ENCODE data around the gene SELENOP. TPM values are rescaled to one million over a fixed set of nuclear protein-coding genes. Genes with fewer than 3 reads are reported as not detected.

SELENOP gene
- total and polyA plus RNA-seq, 2 of the 8 experiments (the other 6 are each of a cell fraction or from before 2014, with no cell fraction given): 5.5 to 19.4 TPM

GRCh38 chr5:42808888-42809611 is 2.6 kb downstream of the SELENOP start:
- whole genome bisulfite sequencing, 2 experiments (ENCODE audit: extremely low coverage in 1 of 2, insufficient coverage in 1 of 2, insufficient read length in 1 of 2, insufficient replicate concordance in 2 of 2, low coverage in 1 of 2, low lambda C conversion rate in 2 of 2, missing lambda C conversion rate in 1 of 2): 84% methylated on average over 2 of the region's 4 CpGs; no CpG with 5 or more reads in 1 of the 2 experiments
- no peak overlapping the region for H3K4me3 ChIP-seq (ENCODE audit: extremely low read depth in 1 of 4, insufficient read depth in 2 of 4, low read depth in 3 of 4, low read length in 4 of 4)
- no peak overlapping the region for H2BK5ac ChIP-seq (ENCODE audit: low read depth, low read length)
- CTCF ChIA-PET (ENCODE audit: partially characterized antibody): interaction anchor here (1.2 to 2.2 kb wide), 3 partner anchors 17 to 210 kb away, joined by 3 to 8 read pairs (median 3); no protein-coding TSS in a partner anchor
- H2BK120ac ChIP-seq (replicated peaks; ENCODE audit: low read depth, low read length): no peak overlapping the region
- no peaks in the 10 kb centered on the region for H3K9me3 ChIP-seq (ENCODE audit: insufficient read depth in 2 of 2, low read depth in 1 of 2, low read length in 1 of 2)
- no peak overlapping the region for H3K27ac ChIP-seq (ENCODE audit: low read depth, low read length)
- no peaks in the 10 kb centered on the region for H3K23me2 ChIP-seq (ENCODE audit: low read depth, low read length)
- no peak overlapping the region for H4K5ac ChIP-seq (ENCODE audit: insufficient read length, low read depth, low read length)
- H2BK12ac ChIP-seq (ENCODE audit: low read depth, low read length): no peak overlapping the region
- peaks cover 0 to 23% (median 1%) of the 10 kb centered on the region in 4 experiments; a peak in 2 of 8 replicates for H3K36me3 ChIP-seq (ENCODE audit: control insufficient read depth in 2 of 4, insufficient read depth in 4 of 4, low read length in 3 of 4)
- no peak overlapping the region for H3K23ac ChIP-seq (ENCODE audit: insufficient read length)
- H3K14ac ChIP-seq (ENCODE audit: insufficient read length): no peak overlapping the region
- H3K4me2 ChIP-seq (ENCODE audit: insufficient read depth in 1 of 2, low read depth in 2 of 2, low read length in 2 of 2): no peak overlapping the region
- H3K4ac ChIP-seq (replicated peaks; ENCODE audit: insufficient read length, low read depth, low read length): no peak overlapping the region
- H4K20me1 ChIP-seq (replicated peaks in 1 of 2; ENCODE audit: control insufficient read depth in 1 of 2, insufficient read depth in 2 of 2, low read length in 2 of 2): no peaks in the 10 kb centered on the region
- H2BK15ac ChIP-seq (ENCODE audit: low read length): no peak overlapping the region
- POLR2A ChIA-PET (ENCODE audit: partially characterized antibody): interaction anchor here (1.9 kb wide), 1 partner anchor 11 kb away, joined by 4 read pairs; no protein-coding TSS in a partner anchor
- DNase-seq (ENCODE audit: low read depth in 1 of 2, low spot score in 2 of 2) (no peak), FAIRE-seq (no peak)
- no peak overlapping the region for H3K18ac ChIP-seq (ENCODE audit: extremely low read depth, low read length)
- no peak overlapping the region for H4K8ac ChIP-seq (ENCODE audit: extremely low read depth, insufficient read depth, low read length)
- H3K79me1 ChIP-seq (ENCODE audit: low read depth, low read length): no peaks in the 10 kb centered on the region
- no peak overlapping the region for H2AFZ ChIP-seq (ENCODE audit: low read length)
- no peak overlapping the region for H4K91ac ChIP-seq (replicated peaks; ENCODE audit: insufficient read length, low read length)
- H3K9ac ChIP-seq (replicated peaks in 1 of 4; ENCODE audit: extremely low read depth in 1 of 4, low read depth in 3 of 4, low read length in 3 of 4): no peak overlapping the region
- H2BK20ac ChIP-seq (ENCODE audit: low read length): no peak overlapping the region
- H2AK5ac ChIP-seq (ENCODE audit: low read depth, low read length): no peak overlapping the region
- H3K56ac ChIP-seq (replicated peaks; ENCODE audit: insufficient read length, low read depth, low read length): no peak overlapping the region
- peaks cover 0 to 6% of the 10 kb centered on the region in 2 experiments; a peak in 1 of 4 replicates for H3K79me2 ChIP-seq (ENCODE audit: control insufficient read depth in 1 of 2, insufficient read depth in 2 of 2, low read length in 2 of 2)
- H3K27me3 ChIP-seq (replicated peaks in 1 of 4; ENCODE audit: control insufficient read depth in 3 of 4, extremely low read depth in 1 of 4, insufficient read depth in 3 of 4, low read length in 3 of 4): no peaks in the 10 kb centered on the region
- H3K4me1 ChIP-seq (replicated peaks in 1 of 4; ENCODE audit: control insufficient read depth in 3 of 4, insufficient read depth in 4 of 4, low read length in 3 of 4): peaks cover 7 to 13% (median 8%) of the 10 kb centered on the region in 4 experiments; a peak in 5 of 7 replicates
- TF ChIP-seq SIRT6 (IDR thresholded peaks at IDR 0.05; ENCODE audit: low read length): no peak
- TF ChIP-seq KDM1A (IDR thresholded peaks at IDR 0.05; ENCODE audit: borderline replicate concordance, low read length): no peak
- TF ChIP-seq HDAC2 (IDR thresholded peaks at IDR 0.05; ENCODE audit: borderline replicate concordance in 1 of 2, low read depth in 2 of 2, low read length in 2 of 2): no peak
- TF ChIP-seq SAP30 (IDR thresholded peaks at IDR 0.05; ENCODE audit: insufficient read depth, insufficient replicate concordance, low read length): no peak
- TF ChIP-seq TEAD4 (IDR thresholded peaks at IDR 0.05; ENCODE audit: low read depth, low read length): no peak
- TF ChIP-seq GABPA (IDR thresholded peaks at IDR 0.05; ENCODE audit: borderline replicate concordance, insufficient read depth, low read length): no peak
- TF ChIP-seq RNF2 (IDR thresholded peaks at IDR 0.05; ENCODE audit: borderline replicate concordance, low read depth, low read length, missing control alignments, poor library complexity, severe bottlenecking): no peak
- TF ChIP-seq NANOG (IDR thresholded peaks at IDR 0.05; ENCODE audit: insufficient read depth, low read depth, low read length, poor library complexity, severe bottlenecking): no peak
- TF ChIP-seq SP4 (IDR thresholded peaks at IDR 0.05; ENCODE audit: low read length): no peak
- TF ChIP-seq RXRA (IDR thresholded peaks at IDR 0.05; ENCODE audit: insufficient read depth, low read depth, low read length): no peak
- TF ChIP-seq YY1 (IDR thresholded peaks at IDR 0.05; ENCODE audit: low read depth, low read length): no peak
- TF ChIP-seq SRF (IDR thresholded peaks at IDR 0.05; ENCODE audit: low read depth, low read length): no peak
